Tibial artery (tissue), 4 donors: ENCODE results near the gene USP34.

Experiments
- DNase-seq, 2 donors: peaks; one replicate each; pipeline ENCODE4 v3.0.0-alpha.2; 2019
- H3K27ac ChIP-seq, 2 donors: fragments of 200-600 bp; sonication (generic) in 1 of 2; 1 replicate in 1 of 2; 2 replicates in 1 of 2; pipeline ENCODE4 v1.5.1; 2018 to 2019; ENCODE audit warnings: mild to moderate bottlenecking in 1 of 2
- H3K27me3 ChIP-seq, 2 donors: fragments of 200-600 bp; sonication (generic) in 1 of 2; one replicate each; pipeline versions ENCODE4 v1.5.1 to v1.6.0; 2016 to 2019
- H3K36me3 ChIP-seq, 3 donors: fragments of 200-600 bp; sonication (generic) in 2 of 3; one replicate each; pipeline ENCODE4 v1.5.1; 2016 to 2019; ENCODE audit warnings: mild to moderate bottlenecking in 2 of 3
- H3K4me1 ChIP-seq, 4 donors: fragments of 200-600 bp; sonication (generic) in 2 of 4; 1 replicate in 3 of 4; 2 replicates in 1 of 4; pipeline ENCODE4 v1.5.1; 2016 to 2019
- H3K4me3 ChIP-seq, 2 donors: fragments of 200-600 bp; sonication (generic) in 1 of 2; 1 replicate in 1 of 2; 2 replicates in 1 of 2; pipeline ENCODE4 v1.5.1; 2018 to 2019; ENCODE audit warnings: mild to moderate bottlenecking in 2 of 2
- H3K9me3 ChIP-seq, 3 donors: fragments of 200-600 bp; sonication (generic) in 1 of 3; one replicate each; pipeline ENCODE4 v1.5.1; 2016 to 2019
- intact Hi-C: fragments of 100-400 bp; cut with DNase I; formaldehyde crosslinking; loops from one replicate; pipeline ENCODE4 v1.15.0; 2023; ENCODE audit warnings: low total_unique reads
- TF ChIP-seq, protein P1 (sequence below), 2 experiments: fragments of 200-600 bp in 1 of 2; fragments of 450-650 bp in 1 of 2; IDR thresholded peaks; one replicate each; pipeline ENCODE4 v1.5.1; 2017 to 2019; ENCODE audit warnings: antibody characterized with exemption in 2 of 2, mild to moderate bottlenecking in 1 of 2, moderate library complexity in 1 of 2

Gene USP34, protein sequence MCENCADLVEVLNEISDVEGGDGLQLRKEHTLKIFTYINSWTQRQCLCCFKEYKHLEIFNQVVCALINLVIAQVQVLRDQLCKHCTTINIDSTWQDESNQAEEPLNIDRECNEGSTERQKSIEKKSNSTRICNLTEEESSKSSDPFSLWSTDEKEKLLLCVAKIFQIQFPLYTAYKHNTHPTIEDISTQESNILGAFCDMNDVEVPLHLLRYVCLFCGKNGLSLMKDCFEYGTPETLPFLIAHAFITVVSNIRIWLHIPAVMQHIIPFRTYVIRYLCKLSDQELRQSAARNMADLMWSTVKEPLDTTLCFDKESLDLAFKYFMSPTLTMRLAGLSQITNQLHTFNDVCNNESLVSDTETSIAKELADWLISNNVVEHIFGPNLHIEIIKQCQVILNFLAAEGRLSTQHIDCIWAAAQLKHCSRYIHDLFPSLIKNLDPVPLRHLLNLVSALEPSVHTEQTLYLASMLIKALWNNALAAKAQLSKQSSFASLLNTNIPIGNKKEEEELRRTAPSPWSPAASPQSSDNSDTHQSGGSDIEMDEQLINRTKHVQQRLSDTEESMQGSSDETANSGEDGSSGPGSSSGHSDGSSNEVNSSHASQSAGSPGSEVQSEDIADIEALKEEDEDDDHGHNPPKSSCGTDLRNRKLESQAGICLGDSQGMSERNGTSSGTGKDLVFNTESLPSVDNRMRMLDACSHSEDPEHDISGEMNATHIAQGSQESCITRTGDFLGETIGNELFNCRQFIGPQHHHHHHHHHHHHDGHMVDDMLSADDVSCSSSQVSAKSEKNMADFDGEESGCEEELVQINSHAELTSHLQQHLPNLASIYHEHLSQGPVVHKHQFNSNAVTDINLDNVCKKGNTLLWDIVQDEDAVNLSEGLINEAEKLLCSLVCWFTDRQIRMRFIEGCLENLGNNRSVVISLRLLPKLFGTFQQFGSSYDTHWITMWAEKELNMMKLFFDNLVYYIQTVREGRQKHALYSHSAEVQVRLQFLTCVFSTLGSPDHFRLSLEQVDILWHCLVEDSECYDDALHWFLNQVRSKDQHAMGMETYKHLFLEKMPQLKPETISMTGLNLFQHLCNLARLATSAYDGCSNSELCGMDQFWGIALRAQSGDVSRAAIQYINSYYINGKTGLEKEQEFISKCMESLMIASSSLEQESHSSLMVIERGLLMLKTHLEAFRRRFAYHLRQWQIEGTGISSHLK (N-terminal part only)

DNA sequence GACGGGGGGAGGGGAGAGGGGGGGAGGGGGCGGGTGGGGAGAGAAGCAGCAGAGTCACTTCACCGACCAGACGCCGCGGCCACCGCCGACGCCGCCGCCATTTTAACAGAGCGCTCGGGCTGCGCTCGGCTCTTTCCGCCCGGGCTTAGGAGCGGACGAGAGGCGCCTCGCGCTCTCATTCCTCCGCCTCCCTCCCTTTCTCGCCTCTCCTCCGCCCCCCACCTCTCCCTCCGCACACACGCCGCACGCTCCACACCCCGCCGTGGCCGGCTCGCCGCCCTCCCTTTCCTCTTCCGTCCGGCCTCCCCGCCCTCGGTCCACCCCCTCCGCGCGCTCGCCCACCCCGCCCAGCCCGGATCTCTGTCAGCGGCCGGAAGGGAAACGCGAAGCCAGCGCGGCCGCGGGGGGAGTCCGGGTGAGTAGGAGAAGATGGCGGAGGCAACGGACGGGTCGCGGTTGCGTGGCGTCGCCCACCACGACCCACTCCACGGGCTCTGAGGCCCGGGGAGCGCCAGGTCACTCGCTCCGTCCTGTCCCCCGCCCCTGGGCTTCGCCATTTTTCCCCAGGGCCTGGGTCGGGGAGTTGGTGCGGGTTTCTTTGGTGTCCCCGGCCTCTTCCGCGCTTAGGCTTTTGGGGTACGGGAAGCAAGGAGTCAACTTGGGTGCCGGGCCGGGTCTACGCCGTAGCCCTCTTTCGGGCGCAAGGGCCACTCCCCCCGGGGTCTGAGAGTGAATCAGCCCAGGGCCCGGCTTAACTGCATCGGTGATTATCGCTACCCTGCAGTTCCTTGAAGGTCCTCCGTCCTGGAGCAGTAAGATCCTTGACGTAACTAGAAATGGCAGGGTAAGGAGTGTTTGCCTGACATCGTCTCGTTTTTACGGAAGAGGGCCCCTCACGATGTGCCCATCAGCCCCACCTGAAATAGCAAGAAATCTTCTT, at the start of gene USP34:
Gene USP34 (minus strand): TSS at position 123 of the 940 bp plus-strand sequence. CDS start 395 bp downstream, outside the sequence.
- DNase-seq: peak; percentile 93 to 97
- intact Hi-C loops: loop anchor here (1.0 to 10.0 kb wide), 2 partner anchors 67 to 286 kb away; partner anchors contain the start of gene XPO1
- TF ChIP-seq, protein P1, sequence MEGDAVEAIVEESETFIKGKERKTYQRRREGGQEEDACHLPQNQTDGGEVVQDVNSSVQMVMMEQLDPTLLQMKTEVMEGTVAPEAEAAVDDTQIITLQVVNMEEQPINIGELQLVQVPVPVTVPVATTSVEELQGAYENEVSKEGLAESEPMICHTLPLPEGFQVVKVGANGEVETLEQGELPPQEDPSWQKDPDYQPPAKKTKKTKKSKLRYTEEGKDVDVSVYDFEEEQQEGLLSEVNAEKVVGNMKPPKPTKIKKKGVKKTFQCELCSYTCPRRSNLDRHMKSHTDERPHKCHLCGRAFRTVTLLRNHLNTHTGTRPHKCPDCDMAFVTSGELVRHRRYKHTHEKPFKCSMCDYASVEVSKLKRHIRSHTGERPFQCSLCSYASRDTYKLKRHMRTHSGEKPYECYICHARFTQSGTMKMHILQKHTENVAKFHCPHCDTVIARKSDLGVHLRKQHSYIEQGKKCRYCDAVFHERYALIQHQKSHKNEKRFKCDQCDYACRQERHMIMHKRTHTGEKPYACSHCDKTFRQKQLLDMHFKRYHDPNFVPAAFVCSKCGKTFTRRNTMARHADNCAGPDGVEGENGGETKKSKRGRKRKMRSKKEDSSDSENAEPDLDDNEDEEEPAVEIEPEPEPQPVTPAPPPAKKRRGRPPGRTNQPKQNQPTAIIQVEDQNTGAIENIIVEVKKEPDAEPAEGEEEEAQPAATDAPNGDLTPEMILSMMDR (IDR thresholded peaks at IDR 0.05): no peak
- H3K4me3 ChIP-seq: peak within 1 kb of the TSS; percentile 82 to 94
- no peaks in the 10 kb centered on the region for H3K9me3 ChIP-seq
- H3K27me3 ChIP-seq: no peaks in the 10 kb centered on the region
- H3K27ac ChIP-seq: peak within 1 kb of the TSS; percentile 97 to 99
- peaks cover 0 to 38% (median 18%) of the 10 kb centered on the region in 4 donors for H3K4me1 ChIP-seq
- no peaks in the 10 kb centered on the region for H3K36me3 ChIP-seq

DNA sequence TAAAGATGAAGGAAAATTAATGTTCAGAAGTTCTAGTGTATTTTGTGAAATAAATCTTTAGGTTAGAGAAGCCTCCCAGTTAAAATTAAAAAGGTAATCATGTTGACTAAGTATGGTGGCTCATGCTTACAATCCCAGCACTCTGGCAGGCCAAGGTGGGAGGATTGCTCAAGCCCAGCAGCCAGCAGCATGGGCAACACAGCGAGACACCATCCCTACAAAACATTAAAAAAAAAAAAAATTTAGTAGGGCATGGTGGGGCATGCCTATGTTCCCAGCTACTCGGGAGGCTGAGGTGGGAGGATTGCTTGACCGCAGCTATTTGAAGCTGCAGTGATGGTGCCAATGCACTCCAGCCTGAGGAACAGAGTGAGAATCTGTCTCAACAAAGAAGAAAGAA, 49.4 kb upstream of the USP34 start:
- DNase-seq: no peak
- no peaks in the 10 kb centered on the region for H3K27me3 ChIP-seq
- H3K9me3 ChIP-seq: no peaks in the 10 kb centered on the region
- H3K4me3 ChIP-seq: no peak overlapping the region
- intact Hi-C loops: no loop called here
- TF ChIP-seq, protein P1 (IDR thresholded peaks at IDR 0.05): no peak
- H3K27ac ChIP-seq: no peak overlapping the region
- H3K36me3 ChIP-seq: peaks cover 21 to 58% (median 41%) of the 10 kb centered on the region in 3 donors
- peaks cover 0 to 30% (median 0%) of the 10 kb centered on the region in 4 donors for H3K4me1 ChIP-seq

DNA sequence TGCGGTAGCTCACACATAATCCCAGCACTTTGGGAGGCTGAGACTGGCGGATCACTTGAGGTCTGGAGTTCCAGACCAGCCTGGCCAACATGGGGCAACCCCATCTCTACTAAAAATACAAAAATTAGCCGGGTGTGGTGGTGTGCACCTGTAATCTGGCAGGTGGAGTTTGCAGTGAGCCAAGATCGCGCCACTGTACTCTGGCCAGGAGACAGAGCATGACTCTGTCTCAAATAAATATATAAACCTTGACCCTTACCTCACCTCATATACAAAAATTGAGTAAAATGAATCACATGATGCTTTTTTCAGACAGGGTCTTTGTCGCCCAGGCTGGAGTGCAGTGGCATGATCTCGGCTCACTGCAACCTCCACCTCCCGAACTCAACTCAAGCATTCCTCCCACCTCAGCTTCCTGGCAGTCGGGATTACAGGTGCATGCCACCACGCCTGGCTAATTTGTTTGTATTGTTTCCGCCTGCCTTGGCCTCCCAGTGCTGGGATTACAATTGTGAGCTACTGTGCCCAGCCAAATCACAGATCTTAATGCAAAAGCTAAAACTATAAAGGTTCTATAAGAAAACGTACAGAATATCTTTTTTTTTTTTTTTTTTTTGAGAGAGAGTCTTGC, 42.0 kb upstream of the USP34 start:
- Histone ChIP-seq H3K9me3 (no peaks in the 10 kb centered on the region), H3K27ac (no peak overlapping the region), H3K27me3 (no peaks in the 10 kb centered on the region), H3K4me3 (no peak overlapping the region), H3K4me1 (peaks cover 0 to 12% (median under 1%) of the 10 kb centered on the region in 4 donors), H3K36me3 (peaks cover 19 to 78% (median 41%) of the 10 kb centered on the region in 3 donors)
- TF ChIP-seq, protein P1 (IDR thresholded peaks at IDR 0.05): no peak
- DNase-seq: no peak
- intact Hi-C loops: no loop called here

DNA sequence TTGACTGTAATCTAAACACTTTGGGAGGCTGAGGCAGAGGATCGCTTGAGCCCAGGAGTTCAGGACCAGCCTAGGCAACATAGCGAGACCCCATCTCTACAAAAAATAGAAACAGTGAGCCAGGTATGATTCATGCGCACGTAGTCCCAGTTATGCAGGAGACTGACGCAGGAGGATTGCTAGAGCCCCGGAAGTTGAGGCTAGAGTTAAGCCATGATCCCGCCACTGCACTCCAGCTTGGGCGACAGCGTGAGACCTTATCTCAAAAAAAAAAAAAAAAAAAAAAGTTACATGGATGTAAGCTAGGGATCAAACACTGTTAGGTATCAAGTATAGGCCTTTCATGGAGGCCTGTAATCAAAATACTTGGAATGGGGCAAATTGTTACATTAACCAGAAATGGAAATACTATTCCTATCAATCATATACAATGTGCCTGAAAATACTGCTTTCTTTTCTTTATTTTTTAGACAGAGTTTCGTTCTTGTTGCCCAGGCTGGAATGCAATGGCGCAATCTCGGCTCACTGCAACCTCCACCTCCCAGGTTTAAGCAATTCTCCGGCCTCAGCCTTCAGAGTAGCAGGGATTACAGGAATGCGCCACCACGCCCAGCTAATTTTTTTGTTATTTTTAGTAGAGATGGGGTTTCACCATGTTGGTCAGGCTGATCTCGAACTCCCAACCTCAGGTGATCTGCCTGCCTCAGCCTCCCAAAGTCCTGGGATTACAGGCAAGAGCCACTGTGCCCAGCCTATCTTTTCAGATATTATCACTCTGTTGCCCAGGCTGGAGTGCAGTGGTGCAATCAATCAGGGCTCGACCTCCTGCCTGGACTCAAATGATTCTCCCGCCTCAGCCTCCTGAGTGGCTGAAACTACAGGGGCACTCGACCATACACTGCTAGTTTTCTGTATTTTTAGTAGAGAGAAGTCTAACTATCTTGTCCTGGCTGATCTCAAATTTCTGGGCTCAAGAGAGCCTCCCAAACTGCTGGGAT, 40.1 kb upstream of the USP34 start:
- H3K36me3 ChIP-seq: peaks cover 13 to 65% (median 32%) of the 10 kb centered on the region in 3 donors
- DNase-seq: no peak
- no peak overlapping the region for H3K27ac ChIP-seq
- H3K27me3 ChIP-seq: no peaks in the 10 kb centered on the region
- H3K4me3 ChIP-seq: no peak overlapping the region
- intact Hi-C loops: no loop called here
- peaks cover 0 to 18% (median 2%) of the 10 kb centered on the region in 4 donors for H3K4me1 ChIP-seq
- TF ChIP-seq, protein P1 (IDR thresholded peaks at IDR 0.05): no peak
- no peaks in the 10 kb centered on the region for H3K9me3 ChIP-seq
